Gastrocnemius medialis (tissue), 4 donors: ENCODE data around the gene UNK. TPM values are rescaled to one million over a fixed set of nuclear protein-coding genes. Genes with fewer than 3 reads are reported as not detected.
"Not testable (repeated sequence)": the region's sequence is repeated elsewhere in the genome, so short reads cannot be mapped to it uniquely, and the experiment has no call there.

Experiments
- ATAC-seq, 2 donors: fragments of 150-250 bp; one replicate each; pipeline ENCODE4 v1.9.1; 2016
- DNase-seq, 2 donors: peaks; one replicate each; pipeline ENCODE4 v3.0.0-alpha.2; 2019
- H3K27ac ChIP-seq, 4 donors: fragments of 200-600 bp; sonication (generic); 1 replicate in 1 of 4; 2 replicates in 3 of 4; pipeline ENCODE4 v1.5.1; 2016 to 2018; ENCODE audit warnings: mild to moderate bottlenecking in 2 of 4, moderate library complexity in 1 of 4
- H3K27me3 ChIP-seq, 3 donors: fragments of 200-600 bp; sonication (generic) in 2 of 3; 1 replicate in 1 of 3; 2 replicates in 2 of 3; pipeline versions ENCODE4 v1.5.1 to v1.6.0; 2016 to 2019; ENCODE audit warnings: mild to moderate bottlenecking in 1 of 3, moderate library complexity in 1 of 3
- H3K36me3 ChIP-seq, 2 donors: fragments of 200-600 bp; sonication (generic) in 1 of 2; one replicate each; pipeline ENCODE4 v1.5.1; 2017 to 2018
- H3K4me1 ChIP-seq, 2 donors: fragments of 200-600 bp; sonication (generic) in 1 of 2; one replicate each; pipeline ENCODE4 v1.5.1; 2016 to 2017; ENCODE audit warnings: mild to moderate bottlenecking in 2 of 2
- H3K4me3 ChIP-seq, 4 donors: fragments of 200-600 bp; sonication (generic) in 3 of 4; 1 replicate in 1 of 4; 2 replicates in 3 of 4; pipeline ENCODE4 v1.5.1; 2016 to 2019; ENCODE audit warnings: mild to moderate bottlenecking in 2 of 4
- H3K9me3 ChIP-seq, 3 donors: fragments of 200-600 bp; sonication (generic) in 2 of 3; 1 replicate in 1 of 3; 2 replicates in 2 of 3; pipeline ENCODE4 v1.5.1; 2016 to 2019
- POLR2A ChIP-seq, 2 donors: fragments of 450-650 bp; IDR thresholded peaks; one replicate each; pipeline ENCODE4 v1.6.1; 2017; ENCODE audit warnings: antibody characterized with exemption in 2 of 2, mild to moderate bottlenecking in 2 of 2, moderate library complexity in 2 of 2
- in situ Hi-C, 4 donors: fragments of 200-750 bp; cut with MboI; loops; one replicate each; pipeline versions ENCODE4 v1.15.0 to v1.8.0; 2017; ENCODE audit warnings: low sequenced_read_pairs in 4 of 4
- intact Hi-C: fragments of 100-400 bp; cut with DNase I; formaldehyde crosslinking; loops from one replicate; pipeline ENCODE4 v1.15.1; 2023; ENCODE audit warnings: low total_unique reads
- total RNA-seq, 4 donors: library from RNA; depleted of rRNA; stranded (reverse); fragments of >200 nt; gene quantifications; one replicate each; pipeline versions ENCODE4 v1.1.0 to v1.2.3, GENCODE V29; 2016
- TF ChIP-seq, protein P1 (sequence below), 5 experiments: fragments of 450-650 bp in 3 of 5; fragments of 200-600 bp in 2 of 5; sonication (generic) in 2 of 5; IDR thresholded peaks in 4 of 5; conservative IDR thresholded peaks in 1 of 5; 1 replicate in 4 of 5; 2 replicates in 1 of 5; pipeline ENCODE4 v1.5.1; 2016 to 2019; ENCODE audit warnings: antibody characterized with exemption in 5 of 5, mild to moderate bottlenecking in 3 of 5, moderate library complexity in 3 of 5

UNK gene
- total RNA-seq, 4 donors from 2014 or later = 10.4 to 19.2 (median 13.1) TPM

DNA sequence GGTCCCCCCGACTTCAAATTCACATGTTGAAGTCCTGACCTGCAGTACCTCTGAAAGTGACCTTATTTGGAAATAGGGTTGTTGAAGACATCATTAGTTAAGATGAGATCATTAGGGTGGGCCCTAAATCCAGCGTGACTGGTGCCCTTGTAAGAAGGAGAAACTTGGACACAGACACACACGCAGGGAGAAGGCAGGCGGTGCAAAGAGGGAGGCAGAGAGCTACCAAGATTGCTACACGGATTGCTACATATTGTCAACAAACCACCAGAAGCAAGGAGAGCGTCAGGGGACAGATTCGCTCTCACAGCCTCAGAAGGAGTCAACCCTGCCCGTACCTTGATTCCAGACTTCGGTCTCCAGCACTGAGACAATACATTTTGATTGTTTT, 77.3 kb downstream of the UNK start:
- intact Hi-C loops (no loop called here), in situ Hi-C loops (no loop called here)
- no peak for TF ChIP-seq POLR2A (IDR thresholded peaks at IDR 0.05)
- TF ChIP-seq, protein P1, sequence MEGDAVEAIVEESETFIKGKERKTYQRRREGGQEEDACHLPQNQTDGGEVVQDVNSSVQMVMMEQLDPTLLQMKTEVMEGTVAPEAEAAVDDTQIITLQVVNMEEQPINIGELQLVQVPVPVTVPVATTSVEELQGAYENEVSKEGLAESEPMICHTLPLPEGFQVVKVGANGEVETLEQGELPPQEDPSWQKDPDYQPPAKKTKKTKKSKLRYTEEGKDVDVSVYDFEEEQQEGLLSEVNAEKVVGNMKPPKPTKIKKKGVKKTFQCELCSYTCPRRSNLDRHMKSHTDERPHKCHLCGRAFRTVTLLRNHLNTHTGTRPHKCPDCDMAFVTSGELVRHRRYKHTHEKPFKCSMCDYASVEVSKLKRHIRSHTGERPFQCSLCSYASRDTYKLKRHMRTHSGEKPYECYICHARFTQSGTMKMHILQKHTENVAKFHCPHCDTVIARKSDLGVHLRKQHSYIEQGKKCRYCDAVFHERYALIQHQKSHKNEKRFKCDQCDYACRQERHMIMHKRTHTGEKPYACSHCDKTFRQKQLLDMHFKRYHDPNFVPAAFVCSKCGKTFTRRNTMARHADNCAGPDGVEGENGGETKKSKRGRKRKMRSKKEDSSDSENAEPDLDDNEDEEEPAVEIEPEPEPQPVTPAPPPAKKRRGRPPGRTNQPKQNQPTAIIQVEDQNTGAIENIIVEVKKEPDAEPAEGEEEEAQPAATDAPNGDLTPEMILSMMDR (IDR thresholded peaks at IDR 0.05 in 4 of 5, conservative IDR thresholded peaks at IDR 0.05 in 1 of 5) = no peak
- ATAC-seq = peak; percentile 27 to 41
- H3K4me3 ChIP-seq = no peak overlapping the region
- no peak overlapping the region for H3K27ac ChIP-seq
- no peaks in the 10 kb centered on the region for H3K27me3 ChIP-seq
- peaks cover 0 to 8% of the 10 kb centered on the region in 2 donors for H3K4me1 ChIP-seq
- no peaks in the 10 kb centered on the region for H3K9me3 ChIP-seq
- no peaks in the 10 kb centered on the region for H3K36me3 ChIP-seq
- no peak for DNase-seq

DNA sequence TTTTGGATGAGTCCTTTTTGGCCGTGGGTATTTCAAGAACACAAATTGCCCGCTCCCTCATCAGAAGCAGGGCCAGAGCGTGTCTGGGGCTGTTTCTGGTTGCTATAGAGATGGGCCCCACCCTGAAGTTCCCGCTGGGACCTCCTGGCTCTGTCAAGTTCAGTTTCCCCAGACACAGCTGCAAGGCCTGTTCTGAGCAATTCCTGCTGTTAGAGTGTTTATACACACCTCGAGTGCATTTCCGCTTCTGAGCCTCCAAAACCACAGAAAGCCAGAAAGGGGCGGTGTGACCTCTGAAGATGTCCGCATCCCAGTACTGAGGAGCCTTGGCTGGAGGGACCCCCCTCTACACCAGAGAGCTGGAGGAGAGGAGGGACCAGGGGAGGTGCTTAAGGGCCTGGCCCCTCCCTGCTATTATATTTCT, 79.9 kb downstream of the UNK start:
- TF ChIP-seq, protein P1 (IDR thresholded peaks at IDR 0.05 in 4 of 5, conservative IDR thresholded peaks at IDR 0.05 in 1 of 5) = no peak
- H3K4me1 ChIP-seq = peaks cover under 1 to 13% of the 10 kb centered on the region in 2 donors
- in situ Hi-C loops (no loop called here), intact Hi-C loops (no loop called here)
- H3K4me3 ChIP-seq = no peak overlapping the region
- ATAC-seq (peak; percentile 52 to 67), DNase-seq (peak in 1 of 2 donors; percentile 73)
- H3K27ac ChIP-seq = peak overlapping the region; percentile 43 to 68 (median 60)
- no peaks in the 10 kb centered on the region for H3K36me3 ChIP-seq
- no peaks in the 10 kb centered on the region for H3K27me3 ChIP-seq
- no peaks in the 10 kb centered on the region for H3K9me3 ChIP-seq

DNA sequence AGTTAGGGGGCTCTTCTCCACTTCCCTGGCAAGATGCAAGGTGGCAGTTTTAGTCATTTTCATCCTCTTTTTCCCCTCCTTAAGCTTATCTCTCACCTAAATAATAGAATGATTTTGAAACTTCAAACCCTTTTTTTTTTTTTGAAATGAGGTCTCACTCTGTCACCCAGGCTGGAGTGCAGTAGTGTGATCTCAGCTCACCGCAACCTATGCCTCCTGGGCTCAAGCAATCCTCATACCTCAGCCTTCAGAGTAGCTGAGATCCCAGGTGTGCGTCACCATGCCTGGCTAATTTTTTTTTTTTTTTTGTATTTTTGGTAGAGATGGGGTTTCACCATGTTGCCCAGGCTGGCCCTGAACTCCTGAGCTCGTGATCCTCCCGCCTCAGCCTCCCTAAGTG, 80.3 kb downstream of the UNK start:
- H3K4me1 ChIP-seq = peaks cover 5 to 13% of the 10 kb centered on the region in 2 donors
- in situ Hi-C loops = not testable (repeated sequence)

DNA sequence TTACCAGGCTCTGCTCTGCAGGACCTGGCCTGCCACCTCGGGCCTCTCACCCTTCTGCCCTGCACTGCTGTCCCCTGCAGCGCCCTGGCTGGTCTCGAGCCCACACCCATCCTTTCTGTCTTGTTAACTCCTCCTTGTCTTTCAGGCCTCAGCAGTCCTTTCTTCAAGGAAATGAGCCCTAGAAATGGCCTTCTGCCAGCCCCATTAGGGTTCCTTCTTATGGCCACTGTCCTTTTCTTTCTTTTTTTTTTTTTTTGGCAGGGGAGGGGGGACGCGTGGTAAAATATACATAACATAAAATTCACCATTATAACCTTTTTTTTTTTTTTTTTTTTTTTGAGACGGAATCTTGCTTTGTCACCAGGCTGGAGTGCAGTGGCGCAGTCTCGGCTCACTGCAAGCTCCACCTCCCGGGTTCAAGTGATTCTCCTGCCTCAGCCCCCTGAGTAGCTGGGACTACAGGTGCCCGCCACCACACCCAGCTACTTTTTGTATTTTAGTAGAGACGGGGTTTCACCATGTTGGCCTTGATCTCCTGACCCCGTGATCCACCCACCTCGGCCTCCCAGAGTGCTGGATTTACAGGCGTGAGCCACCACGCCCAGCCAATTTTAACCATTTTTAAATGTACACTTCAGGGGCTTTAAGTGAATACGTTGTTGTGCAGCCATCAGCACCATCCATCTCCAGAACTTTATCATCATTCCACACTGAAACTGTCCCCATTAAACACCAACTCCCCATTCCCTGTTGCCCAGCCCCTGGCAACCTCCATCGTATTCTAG, 81.0 kb downstream of the UNK start:
- DNase-seq, ATAC-seq, in situ Hi-C loops, H3K36me3 ChIP-seq, H3K27me3 ChIP-seq, H3K4me3 ChIP-seq, H3K9me3 ChIP-seq, intact Hi-C loops: not testable (repeated sequence)
- Histone ChIP-seq H3K27ac (peak overlapping the region in 3 of 4 donors; percentile 57 to 68 (median 64)), H3K4me1 (peaks cover 7 to 13% of the 10 kb centered on the region in 2 donors)

More for the DNA sequence above, 80.3 kb downstream of the UNK start:
- DNase-seq, H3K9me3 ChIP-seq, H3K36me3 ChIP-seq, H3K4me3 ChIP-seq, ATAC-seq, H3K27me3 ChIP-seq, intact Hi-C loops: not testable (repeated sequence)
- peak overlapping the region; percentile 43 to 68 (median 60) for H3K27ac ChIP-seq

DNA sequence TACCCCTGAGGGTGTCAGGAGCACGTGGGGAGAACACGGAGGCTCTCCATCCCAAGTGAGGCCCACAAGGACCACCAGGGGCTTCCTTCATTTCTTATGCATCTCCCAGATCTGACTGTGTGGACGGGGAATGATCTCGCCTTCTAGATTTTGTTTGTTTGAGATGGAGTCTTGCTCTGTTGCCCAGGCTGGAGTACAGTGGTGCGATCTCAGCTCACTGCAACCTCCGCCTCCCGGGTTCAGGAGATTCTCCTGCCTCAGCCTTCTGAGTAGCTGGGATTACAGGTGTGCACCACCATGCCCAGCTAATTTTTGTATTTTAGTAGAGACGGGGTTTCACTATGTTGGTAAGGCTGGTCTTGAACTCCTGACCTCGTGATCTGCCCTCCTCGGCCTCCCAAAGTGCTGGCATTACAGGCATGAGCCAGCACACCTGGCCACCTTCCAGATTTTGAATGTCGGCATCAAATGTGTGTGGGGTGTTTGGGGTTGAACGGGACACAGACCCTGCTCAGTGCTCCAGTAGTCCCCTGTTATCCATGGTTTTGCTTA, 84.2 kb downstream of the UNK start:
- H3K9me3 ChIP-seq, H3K36me3 ChIP-seq, H3K4me3 ChIP-seq, intact Hi-C loops, ATAC-seq, DNase-seq, H3K27me3 ChIP-seq, in situ Hi-C loops: not testable (repeated sequence)
- H3K27ac ChIP-seq = peak overlapping the region; percentile 68 to 77 (median 72)
- H3K4me1 ChIP-seq = peaks cover 23 to 31% of the 10 kb centered on the region in 2 donors
